Measurements from ENCODE around the gene GNB2. TPM values are rescaled to one million over a fixed set of nuclear protein-coding genes. Genes with fewer than 3 reads are reported as not detected.
A peak's percentile ranks its signal among the peaks of the same experiment; 100 is the strongest.

The GNB2 gene
- total RNA-seq, 1 experiment from 2014 or later: 299 TPM

GRCh38 chr7:100670074-100670473 lies 3.5 kb upstream of the GNB2 start:
- ChIA-PET POLR2A (ENCODE audit: unreplicated experiment) (interaction anchor here (0.6 kb wide), 1 partner anchor 48 kb away, joined by 3 read pairs; no protein-coding TSS in a partner anchor), CTCF (interaction anchor here (0.7 kb wide), 1 partner anchor 296 kb away, joined by 8 read pairs; no protein-coding TSS in a partner anchor)
- H3K4me3 ChIP-seq: no peak overlapping the region
- peaks cover 12% of the 10 kb centered on the region for H3K79me2 ChIP-seq (ENCODE audit: low read depth)
- peaks cover 14% of the 10 kb centered on the region; the same call in 1 of the 2 replicates for H3F3A ChIP-seq (ENCODE audit: insufficient read depth, low read depth)
- H3K27me3 ChIP-seq (ENCODE audit: insufficient read depth, low read depth): no peaks in the 10 kb centered on the region
- no peak for DNase-seq
- H3K9me2 ChIP-seq (ENCODE audit: insufficient read depth): no peaks in the 10 kb centered on the region
- no peaks in the 10 kb centered on the region for H3K36me3 ChIP-seq (ENCODE audit: low read depth)
- no peak overlapping the region for H3K27ac ChIP-seq
- no peak overlapping the region for H2AFZ ChIP-seq
- H4K20me1 ChIP-seq (ENCODE audit: insufficient read depth): peaks cover 4% of the 10 kb centered on the region; the same call in 1 of the 2 replicates
- no peaks in the 10 kb centered on the region for H3K4me1 ChIP-seq (replicated peaks; ENCODE audit: insufficient read depth)
- H3K9me3 ChIP-seq (ENCODE audit: insufficient read depth, low read depth): no peaks in the 10 kb centered on the region
- intact Hi-C loops (cut with micrococcal nuclease; ENCODE audit: unreplicated experiment): loop anchor here (5.0 kb wide), 1 partner anchor 43 kb away; no protein-coding TSS in a partner anchor
- no peak overlapping the region for H3K4me2 ChIP-seq
- TF ChIP-seq CTCF (conservative IDR thresholded peaks at IDR 0.05) (no peak), EZH2 (IDR thresholded peaks at IDR 0.05; ENCODE audit: low read depth) (no peak)
- no TSS peak for BruUV-seq (replicated peaks)

GRCh38 chr7:100671353-100672327 lies 1.9 kb upstream of the GNB2 start:
- Histone ChIP-seq H2AFZ (no peak overlapping the region), H3K79me2 (ENCODE audit: low read depth) (peaks cover 24% of the 10 kb centered on the region), H3K4me3 (no peak overlapping the region), H3K4me1 (replicated peaks; ENCODE audit: insufficient read depth) (no peaks in the 10 kb centered on the region; the same call in 1 of the 2 replicates), H3F3A (ENCODE audit: insufficient read depth, low read depth) (peaks cover 14% of the 10 kb centered on the region; the same call in 1 of the 2 replicates), H4K20me1 (ENCODE audit: insufficient read depth) (peaks cover 15% of the 10 kb centered on the region), H3K27me3 (ENCODE audit: insufficient read depth, low read depth) (no peaks in the 10 kb centered on the region), H3K9me2 (ENCODE audit: insufficient read depth) (no peaks in the 10 kb centered on the region), H3K27ac (no peak overlapping the region), H3K9me3 (ENCODE audit: insufficient read depth, low read depth) (no peaks in the 10 kb centered on the region), H3K36me3 (ENCODE audit: low read depth) (0 out of 2 replicates have a peak, but pooled peaks cover under 1% of the 10 kb centered on the region), H3K4me2 (no peak overlapping the region)
- ChIA-PET POLR2A (ENCODE audit: unreplicated experiment) (no interaction called here), CTCF (interaction anchor here (0.6 kb wide), 2 partner anchors 66 to 174 kb away, joined by 3 to 4 read pairs; no protein-coding TSS in a partner anchor)
- BruUV-seq (replicated peaks): no TSS peak
- intact Hi-C loops (cut with micrococcal nuclease; ENCODE audit: unreplicated experiment): loop anchor here (2.0 to 5.0 kb wide), 2 partner anchors 44 to 59 kb away; partner anchors contain the start of gene MOSPD3
- no peak for DNase-seq
- TF ChIP-seq EZH2 (IDR thresholded peaks at IDR 0.05; ENCODE audit: low read depth) (no peak), CTCF (conservative IDR thresholded peaks at IDR 0.05) (no peak)

- H2AFZ ChIP-seq: peak overlapping the region; percentile 94
- H3K4me1 ChIP-seq (replicated peaks; ENCODE audit: insufficient read depth): no peaks in the 10 kb centered on the region; the same call in 1 of the 2 replicates
- no peaks in the 10 kb centered on the region for H3K9me2 ChIP-seq (ENCODE audit: insufficient read depth)
- H3K36me3 ChIP-seq (ENCODE audit: low read depth): peaks cover 13% of the 10 kb centered on the region; the same call in 1 of the 2 replicates
- DNase-seq: no peak
- CTCF ChIA-PET: no interaction called here
- peaks cover 24% of the 10 kb centered on the region for H3K79me2 ChIP-seq (ENCODE audit: low read depth)
- peak overlapping the region; percentile 81 for H3K4me2 ChIP-seq
- peak overlapping the region; percentile 75; the same call in 1 of the 2 replicates for H3K27ac ChIP-seq
- H3F3A ChIP-seq (ENCODE audit: insufficient read depth, low read depth): peaks cover 8% of the 10 kb centered on the region; the same call in 1 of the 2 replicates
- intact Hi-C loops (cut with micrococcal nuclease; ENCODE audit: unreplicated experiment): loop anchor here (1.0 to 5.0 kb wide), 5 partner anchors 47 to 216 kb away; partner anchors contain the start of genes FBXO24, LRCH4 and MOSPD3
- TF ChIP-seq CTCF (conservative IDR thresholded peaks at IDR 0.05) (no peak), EZH2 (IDR thresholded peaks at IDR 0.05; ENCODE audit: low read depth) (no peak)
- POLR2A ChIA-PET (ENCODE audit: unreplicated experiment): no interaction called here
- H4K20me1 ChIP-seq (ENCODE audit: insufficient read depth): peaks cover 23% of the 10 kb centered on the region
- no peaks in the 10 kb centered on the region for H3K9me3 ChIP-seq (ENCODE audit: insufficient read depth, low read depth)
- peak overlapping the region; percentile 99 for H3K4me3 ChIP-seq
- no TSS peak for BruUV-seq (replicated peaks)
- H3K27me3 ChIP-seq (ENCODE audit: insufficient read depth, low read depth): no peaks in the 10 kb centered on the region
Observed at GRCh38 chr7:100673942-100674410, 436 bp downstream of the GNB2 start.

All from PC-9 (cell line).